ENCODE results near the gene RNU6-7. TPM values are rescaled to one million over a fixed set of nuclear protein-coding genes. Genes with fewer than 3 reads are reported as not detected.

Gene RNU6-7
- total RNA-seq, 1 donor from 2014 or later = not detected

DNA sequence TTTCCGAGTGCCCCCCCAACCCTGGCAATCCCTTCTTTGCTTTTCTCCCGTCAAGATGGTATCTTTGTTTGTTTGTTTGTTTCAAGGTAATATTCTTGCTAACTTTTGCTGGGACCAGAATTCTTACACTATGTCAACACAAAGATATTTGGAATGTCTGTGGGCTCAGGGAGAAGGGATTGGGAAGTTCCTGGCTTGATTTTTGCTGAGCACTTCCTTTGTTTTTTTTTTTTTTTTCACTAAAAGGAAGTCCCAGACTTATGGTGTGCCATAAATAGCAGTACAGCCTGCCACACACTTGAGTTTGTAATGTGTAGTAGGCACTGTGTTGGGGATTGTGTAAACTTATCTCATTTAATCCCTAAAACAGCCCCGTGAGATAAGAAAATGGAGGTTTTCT, 11.2 kb upstream of the RNU6-7 start:
- Mint-ChIP-seq H3K36me3 (no peaks in the 10 kb centered on the region), H3K4me1 (ENCODE audit: unreplicated experiment) (no peaks in the 10 kb centered on the region), H3K27ac (no peak overlapping the region), H3K9me3 (peaks cover 6% of the 10 kb centered on the region), H3K4me3 (no peak overlapping the region), H3K27me3 (no peaks in the 10 kb centered on the region)
- DNase-seq (ENCODE audit: extremely low spot score, unreplicated experiment) = no peak
- TF ChIP-seq, protein P1, sequence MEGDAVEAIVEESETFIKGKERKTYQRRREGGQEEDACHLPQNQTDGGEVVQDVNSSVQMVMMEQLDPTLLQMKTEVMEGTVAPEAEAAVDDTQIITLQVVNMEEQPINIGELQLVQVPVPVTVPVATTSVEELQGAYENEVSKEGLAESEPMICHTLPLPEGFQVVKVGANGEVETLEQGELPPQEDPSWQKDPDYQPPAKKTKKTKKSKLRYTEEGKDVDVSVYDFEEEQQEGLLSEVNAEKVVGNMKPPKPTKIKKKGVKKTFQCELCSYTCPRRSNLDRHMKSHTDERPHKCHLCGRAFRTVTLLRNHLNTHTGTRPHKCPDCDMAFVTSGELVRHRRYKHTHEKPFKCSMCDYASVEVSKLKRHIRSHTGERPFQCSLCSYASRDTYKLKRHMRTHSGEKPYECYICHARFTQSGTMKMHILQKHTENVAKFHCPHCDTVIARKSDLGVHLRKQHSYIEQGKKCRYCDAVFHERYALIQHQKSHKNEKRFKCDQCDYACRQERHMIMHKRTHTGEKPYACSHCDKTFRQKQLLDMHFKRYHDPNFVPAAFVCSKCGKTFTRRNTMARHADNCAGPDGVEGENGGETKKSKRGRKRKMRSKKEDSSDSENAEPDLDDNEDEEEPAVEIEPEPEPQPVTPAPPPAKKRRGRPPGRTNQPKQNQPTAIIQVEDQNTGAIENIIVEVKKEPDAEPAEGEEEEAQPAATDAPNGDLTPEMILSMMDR (conservative IDR thresholded peaks at IDR 0.05) = no peak

DNA sequence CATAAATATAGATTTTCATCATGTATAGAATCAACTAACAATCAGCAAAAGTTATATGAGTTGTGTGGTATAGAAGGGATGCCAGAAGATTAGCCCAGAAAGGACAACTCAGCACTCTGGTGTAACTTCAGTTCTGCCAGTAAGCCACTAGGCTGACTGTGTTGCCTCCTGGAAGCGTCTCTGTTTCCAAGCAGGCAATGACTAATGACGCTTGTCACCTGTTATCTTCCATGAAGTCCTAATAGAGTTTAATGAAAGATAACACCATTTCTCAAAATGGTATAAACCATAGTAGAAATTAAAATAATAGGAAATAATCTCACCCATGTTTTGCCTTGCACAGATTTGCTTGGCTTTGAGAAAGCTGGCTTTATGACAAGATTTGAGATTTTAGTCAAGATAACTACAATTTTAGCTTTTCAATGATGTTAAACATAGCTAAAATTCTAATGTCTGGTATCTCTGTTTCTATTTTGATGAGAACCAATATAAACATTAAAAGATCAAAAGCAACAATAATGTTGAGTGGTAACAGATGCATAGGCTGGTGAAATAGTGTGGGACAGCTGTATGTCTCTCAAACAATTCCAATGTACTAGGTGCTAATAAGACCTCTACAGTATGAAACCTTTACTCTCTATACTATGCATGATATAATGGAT, 9.0 kb upstream of the RNU6-7 start:
- H3K4me3 Mint-ChIP-seq = no peak overlapping the region
- no peak for DNase-seq (ENCODE audit: extremely low spot score, unreplicated experiment)
- H3K4me1 Mint-ChIP-seq (ENCODE audit: unreplicated experiment) = no peaks in the 10 kb centered on the region
- TF ChIP-seq, protein P1 (conservative IDR thresholded peaks at IDR 0.05) = no peak
- no peak overlapping the region for H3K27ac Mint-ChIP-seq
- no peaks in the 10 kb centered on the region for H3K27me3 Mint-ChIP-seq
- H3K36me3 Mint-ChIP-seq = no peaks in the 10 kb centered on the region
- H3K9me3 Mint-ChIP-seq = no peaks in the 10 kb centered on the region

DNA sequence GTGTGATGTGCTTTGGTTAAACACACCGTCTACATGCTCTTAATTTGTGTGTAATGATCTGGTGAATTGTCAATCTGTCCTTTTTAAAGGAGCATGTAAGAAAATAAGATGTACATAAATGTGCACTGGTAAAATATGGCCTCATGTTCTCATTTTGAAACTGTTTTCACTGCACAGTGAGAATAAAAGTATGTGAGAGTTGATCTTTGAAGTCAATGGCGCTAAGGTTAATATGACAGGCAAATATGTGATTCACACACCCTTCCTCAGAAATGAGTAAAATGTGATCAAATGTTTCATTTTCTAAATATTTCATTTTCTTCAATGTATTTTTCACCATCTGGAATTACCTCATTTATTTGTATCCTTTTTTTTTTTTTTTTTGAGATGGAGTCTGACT, 8.3 kb upstream of the RNU6-7 start:
- Mint-ChIP-seq H3K4me1 (ENCODE audit: unreplicated experiment) (no peaks in the 10 kb centered on the region), H3K27ac (no peak overlapping the region), H3K4me3 (no peak overlapping the region), H3K9me3 (no peaks in the 10 kb centered on the region), H3K36me3 (no peaks in the 10 kb centered on the region), H3K27me3 (no peaks in the 10 kb centered on the region)
- TF ChIP-seq, protein P1 (conservative IDR thresholded peaks at IDR 0.05) = no peak
- DNase-seq (ENCODE audit: extremely low spot score, unreplicated experiment) = no peak

DNA sequence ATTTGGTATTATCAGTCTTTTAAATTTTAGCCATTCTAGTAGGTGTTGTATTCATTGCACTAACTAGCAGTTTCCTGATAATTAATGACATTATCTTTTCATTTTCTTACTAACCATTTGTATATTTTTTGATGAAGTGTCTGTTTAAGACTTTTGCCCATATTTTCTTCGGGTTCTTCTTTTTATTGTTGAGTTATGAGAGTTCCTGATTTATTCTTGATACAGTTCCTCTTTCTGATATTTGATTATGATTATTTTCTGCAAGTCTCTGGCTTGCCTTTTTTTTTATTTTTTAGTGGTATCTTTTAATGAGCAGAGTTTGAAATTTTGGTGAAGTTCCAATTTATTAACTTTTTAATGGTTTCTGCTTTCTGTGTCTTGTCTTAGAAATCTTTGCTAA, 6.2 kb upstream of the RNU6-7 start:
- no peaks in the 10 kb centered on the region for H3K4me1 Mint-ChIP-seq (ENCODE audit: unreplicated experiment)
- TF ChIP-seq, protein P1 (conservative IDR thresholded peaks at IDR 0.05) = no peak
- H3K27me3 Mint-ChIP-seq = no peaks in the 10 kb centered on the region
- no peak overlapping the region for H3K4me3 Mint-ChIP-seq
- H3K36me3 Mint-ChIP-seq = no peaks in the 10 kb centered on the region
- no peaks in the 10 kb centered on the region for H3K9me3 Mint-ChIP-seq
- DNase-seq (ENCODE audit: extremely low spot score, unreplicated experiment) = no peak
- no peak overlapping the region for H3K27ac Mint-ChIP-seq

DNA sequence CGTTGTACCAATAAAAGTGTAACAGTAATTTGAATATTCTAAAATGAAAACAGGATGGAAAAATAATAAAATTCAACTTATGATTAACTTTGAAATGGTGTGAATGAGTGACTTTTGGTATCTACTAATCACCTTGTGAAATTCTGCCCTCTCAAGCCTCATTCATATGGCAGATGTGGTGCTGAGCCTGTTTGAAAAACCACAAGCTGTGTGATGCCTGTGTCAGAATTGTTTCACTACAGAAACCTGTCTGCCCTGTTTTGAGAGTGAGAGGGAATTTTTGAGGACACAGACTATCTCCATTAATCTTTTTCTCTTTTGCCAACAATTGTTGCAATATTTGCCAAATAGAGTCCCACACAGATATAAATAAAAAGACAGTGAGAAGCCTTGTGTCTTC, 3.9 kb upstream of the RNU6-7 start:
- H3K36me3 Mint-ChIP-seq = no peaks in the 10 kb centered on the region
- TF ChIP-seq, protein P1 (conservative IDR thresholded peaks at IDR 0.05) = no peak
- peak overlapping the region; percentile 34 for H3K27ac Mint-ChIP-seq
- no peaks in the 10 kb centered on the region for H3K9me3 Mint-ChIP-seq
- H3K4me1 Mint-ChIP-seq (ENCODE audit: unreplicated experiment) = peaks cover 3% of the 10 kb centered on the region
- no peaks in the 10 kb centered on the region for H3K27me3 Mint-ChIP-seq
- no peak overlapping the region for H3K4me3 Mint-ChIP-seq
- DNase-seq (ENCODE audit: extremely low spot score, unreplicated experiment) = no peak

Data from type B pancreatic cell (in vitro differentiated cells).